ENCODE data around the gene APEH. TPM values are rescaled to one million over a fixed set of nuclear protein-coding genes. Genes with fewer than 3 reads are reported as not detected.

The APEH gene
- total and polyA plus RNA-seq, 2 experiments from 2014 or later, result 170 to 264 TPM

GRCh38 chr3:49638445-49638844 lies 35.7 kb upstream of the APEH start:
- no peak overlapping the region for H3K4me3 Mint-ChIP-seq
- H3K27me3 ChIP-seq (ENCODE audit: insufficient read depth), result no peaks in the 10 kb centered on the region
- TF ChIP-seq ZNF331 (CRISPR knock-in tag; IDR thresholded peaks at IDR 0.05; ENCODE audit: low read depth) (no peak), NANOG (IDR thresholded peaks at IDR 0.05; ENCODE audit: borderline replicate concordance) (no peak), JUNB (IDR thresholded peaks at IDR 0.05; ENCODE audit: unreplicated experiment) (no peak), CREB1 (CRISPR knock-in tag; IDR thresholded peaks at IDR 0.05; ENCODE audit: low read depth) (no peak), STAT1 (IDR thresholded peaks at IDR 0.05; ENCODE audit: unreplicated experiment) (no peak), POLR2AphosphoS5 (IDR thresholded peaks at IDR 0.05; ENCODE audit: low read depth) (no peak), REST (IDR thresholded peaks at IDR 0.05; ENCODE audit: unreplicated experiment) (no peak), EZH2phosphoT487 (IDR thresholded peaks at IDR 0.05; ENCODE audit: unreplicated experiment) (no peak), ZNF114 (CRISPR knock-in tag; IDR thresholded peaks at IDR 0.05) (no peak), EZH2 (IDR thresholded peaks at IDR 0.05; ENCODE audit: low read depth, unreplicated experiment) (no peak), CTCF (conservative IDR thresholded peaks at IDR 0.05; ENCODE audit: low read depth in 2 of 2) (no peak)
- TF ChIP-seq, protein P1, sequence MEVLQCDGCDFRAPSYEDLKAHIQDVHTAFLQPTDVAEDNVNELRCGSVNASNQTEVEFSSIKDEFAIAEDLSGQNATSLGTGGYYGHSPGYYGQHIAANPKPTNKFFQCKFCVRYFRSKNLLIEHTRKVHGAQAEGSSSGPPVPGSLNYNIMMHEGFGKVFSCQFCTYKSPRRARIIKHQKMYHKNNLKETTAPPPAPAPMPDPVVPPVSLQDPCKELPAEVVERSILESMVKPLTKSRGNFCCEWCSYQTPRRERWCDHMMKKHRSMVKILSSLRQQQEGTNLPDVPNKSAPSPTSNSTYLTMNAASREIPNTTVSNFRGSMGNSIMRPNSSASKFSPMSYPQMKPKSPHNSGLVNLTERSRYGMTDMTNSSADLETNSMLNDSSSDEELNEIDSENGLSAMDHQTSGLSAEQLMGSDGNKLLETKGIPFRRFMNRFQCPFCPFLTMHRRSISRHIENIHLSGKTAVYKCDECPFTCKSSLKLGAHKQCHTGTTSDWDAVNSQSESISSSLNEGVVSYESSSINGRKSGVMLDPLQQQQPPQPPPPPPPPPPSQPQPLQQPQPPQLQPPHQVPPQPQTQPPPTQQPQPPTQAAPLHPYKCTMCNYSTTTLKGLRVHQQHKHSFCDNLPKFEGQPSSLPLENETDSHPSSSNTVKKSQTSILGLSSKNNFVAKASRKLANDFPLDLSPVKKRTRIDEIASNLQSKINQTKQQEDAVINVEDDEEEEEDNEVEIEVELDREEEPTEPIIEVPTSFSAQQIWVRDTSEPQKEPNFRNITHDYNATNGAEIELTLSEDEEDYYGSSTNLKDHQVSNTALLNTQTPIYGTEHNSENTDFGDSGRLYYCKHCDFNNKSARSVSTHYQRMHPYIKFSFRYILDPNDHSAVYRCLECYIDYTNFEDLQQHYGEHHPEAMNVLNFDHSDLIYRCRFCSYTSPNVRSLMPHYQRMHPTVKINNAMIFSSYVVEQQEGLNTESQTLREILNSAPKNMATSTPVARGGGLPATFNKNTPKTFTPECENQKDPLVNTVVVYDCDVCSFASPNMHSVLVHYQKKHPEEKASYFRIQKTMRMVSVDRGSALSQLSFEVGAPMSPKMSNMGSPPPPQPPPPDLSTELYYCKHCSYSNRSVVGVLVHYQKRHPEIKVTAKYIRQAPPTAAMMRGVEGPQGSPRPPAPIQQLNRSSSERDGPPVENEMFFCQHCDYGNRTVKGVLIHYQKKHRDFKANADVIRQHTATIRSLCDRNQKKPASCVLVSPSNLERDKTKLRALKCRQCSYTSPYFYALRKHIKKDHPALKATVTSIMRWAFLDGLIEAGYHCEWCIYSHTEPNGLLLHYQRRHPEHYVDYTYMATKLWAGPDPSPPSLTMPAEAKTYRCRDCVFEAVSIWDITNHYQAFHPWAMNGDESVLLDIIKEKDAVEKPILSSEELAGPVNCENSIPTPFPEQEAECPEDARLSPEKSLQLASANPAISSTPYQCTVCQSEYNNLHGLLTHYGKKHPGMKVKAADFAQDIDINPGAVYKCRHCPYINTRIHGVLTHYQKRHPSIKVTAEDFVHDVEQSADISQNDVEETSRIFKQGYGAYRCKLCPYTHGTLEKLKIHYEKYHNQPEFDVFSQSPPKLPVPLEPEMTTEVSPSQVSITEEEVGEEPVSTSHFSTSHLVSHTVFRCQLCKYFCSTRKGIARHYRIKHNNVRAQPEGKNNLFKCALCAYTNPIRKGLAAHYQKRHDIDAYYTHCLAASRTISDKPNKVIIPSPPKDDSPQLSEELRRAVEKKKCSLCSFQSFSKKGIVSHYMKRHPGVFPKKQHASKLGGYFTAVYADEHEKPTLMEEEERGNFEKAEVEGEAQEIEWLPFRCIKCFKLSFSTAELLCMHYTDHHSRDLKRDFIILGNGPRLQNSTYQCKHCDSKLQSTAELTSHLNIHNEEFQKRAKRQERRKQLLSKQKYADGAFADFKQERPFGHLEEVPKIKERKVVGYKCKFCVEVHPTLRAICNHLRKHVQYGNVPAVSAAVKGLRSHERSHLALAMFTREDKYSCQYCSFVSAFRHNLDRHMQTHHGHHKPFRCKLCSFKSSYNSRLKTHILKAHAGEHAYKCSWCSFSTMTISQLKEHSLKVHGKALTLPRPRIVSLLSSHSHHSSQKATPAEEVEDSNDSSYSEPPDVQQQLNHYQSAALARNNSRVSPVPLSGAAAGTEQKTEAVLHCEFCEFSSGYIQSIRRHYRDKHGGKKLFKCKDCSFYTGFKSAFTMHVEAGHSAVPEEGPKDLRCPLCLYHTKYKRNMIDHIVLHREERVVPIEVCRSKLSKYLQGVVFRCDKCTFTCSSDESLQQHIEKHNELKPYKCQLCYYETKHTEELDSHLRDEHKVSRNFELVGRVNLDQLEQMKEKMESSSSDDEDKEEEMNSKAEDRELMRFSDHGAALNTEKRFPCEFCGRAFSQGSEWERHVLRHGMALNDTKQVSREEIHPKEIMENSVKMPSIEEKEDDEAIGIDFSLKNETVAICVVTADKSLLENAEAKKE (CRISPR knock-in tag; IDR thresholded peaks at IDR 0.05), result no peak
- TF ChIP-seq, protein P2, sequence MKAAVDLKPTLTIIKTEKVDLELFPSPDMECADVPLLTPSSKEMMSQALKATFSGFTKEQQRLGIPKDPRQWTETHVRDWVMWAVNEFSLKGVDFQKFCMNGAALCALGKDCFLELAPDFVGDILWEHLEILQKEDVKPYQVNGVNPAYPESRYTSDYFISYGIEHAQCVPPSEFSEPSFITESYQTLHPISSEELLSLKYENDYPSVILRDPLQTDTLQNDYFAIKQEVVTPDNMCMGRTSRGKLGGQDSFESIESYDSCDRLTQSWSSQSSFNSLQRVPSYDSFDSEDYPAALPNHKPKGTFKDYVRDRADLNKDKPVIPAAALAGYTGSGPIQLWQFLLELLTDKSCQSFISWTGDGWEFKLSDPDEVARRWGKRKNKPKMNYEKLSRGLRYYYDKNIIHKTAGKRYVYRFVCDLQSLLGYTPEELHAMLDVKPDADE (IDR thresholded peaks at IDR 0.05), result no peak

More at GRCh38 chr3:49638445-49638844, 35.7 kb upstream of the APEH start:
- Histone ChIP-seq H3K4me2 (no peak overlapping the region), H2AFZ (no peak overlapping the region), H3K4me3 (no peak overlapping the region), H3K4me1 (ENCODE audit: insufficient read depth) (no peaks in the 10 kb centered on the region), H3K36me3 (ENCODE audit: insufficient read depth) (no peaks in the 10 kb centered on the region), H3K27ac (ENCODE audit: low read depth) (no peak overlapping the region), H3F3A (replicated peaks; ENCODE audit: low read depth) (no peaks in the 10 kb centered on the region), H3K9me2 (ENCODE audit: insufficient read depth) (no peaks in the 10 kb centered on the region), H4K20me1 (replicated peaks; ENCODE audit: insufficient read depth) (no peaks in the 10 kb centered on the region), H3K79me2 (replicated peaks; ENCODE audit: insufficient read depth) (no peaks in the 10 kb centered on the region)
- peaks cover 4% of the 10 kb centered on the region for H3K27me3 Mint-ChIP-seq (ENCODE audit: insufficient read depth, low read depth, poor library complexity)
- no peaks in the 10 kb centered on the region; the same call in 2 of the 3 replicates for H3K4me1 Mint-ChIP-seq
- H3K9me3 Mint-ChIP-seq, result no peaks in the 10 kb centered on the region
- H3K27ac Mint-ChIP-seq, result no peak overlapping the region
- ATAC-seq (peak; percentile 25; the same call in 1 of the 3 replicates), DNase-seq (ENCODE audit: low spot score) (no peak)
- H3K36me3 Mint-ChIP-seq (ENCODE audit: low read depth), result no peaks in the 10 kb centered on the region; the same call in 2 of the 3 replicates

All from GM23338 (cell line).